PC-3 (cell line): ENCODE data around the gene ADAMTS5. TPM values are rescaled to one million over a fixed set of nuclear protein-coding genes. Genes with fewer than 3 reads are reported as not detected.

Experiments used
- ATAC-seq: fragments of 200-7000 bp; cut with Tn5 transposase; 2 replicates; pipeline ENCODE4 v1.9.1; 2020; ENCODE audit warnings: mild to moderate bottlenecking, moderate library complexity
- BruUV-seq: library from RNA; stranded (reverse); fragments of 400-500 nt; replicated peaks from 2 replicates; lab custom pipeline; 2021; lab: Mats Ljungman, UMichigan
- CTCF ChIA-PET: fragments of 300-600 bp; sonication (Branson Sonifier 250); formaldehyde crosslinking; loops from one replicate; lab custom pipeline; 2022; ENCODE audit warnings: antibody characterized with exemption; lab: Charles Lee
- POLR2A ChIA-PET: fragments of 300-600 bp; sonication (Branson Sonifier 250); formaldehyde crosslinking; loops from one replicate; lab custom pipeline; 2022; ENCODE audit warnings: antibody characterized with exemption; ENCODE audit not compliant: unreplicated experiment; lab: Charles Lee
- DNase-seq: peaks from one replicate; pipeline ENCODE4 v3.0.0-alpha.2; 2015
- H2AFZ ChIP-seq: fragments of 300-600 bp; sonication (generic); 2 replicates; pipeline ENCODE4 v1.6.0; 2016; ENCODE audit warnings: antibody characterized with exemption, low read length
- H3F3A ChIP-seq: fragments of 300-600 bp; sonication (generic); one replicate; pipeline ENCODE4 v1.6.0; 2017; ENCODE audit warnings: antibody characterized with exemption, low read length, control low read depth, mild to moderate bottlenecking; ENCODE audit not compliant: unreplicated experiment
- H3K27ac ChIP-seq: fragments of 300-600 bp; sonication (generic); 2 replicates; pipeline ENCODE4 v1.5.1; 2016; ENCODE audit warnings: mild to moderate bottlenecking, low read length
- H3K27me3 ChIP-seq: fragments of 300-600 bp; sonication (generic); 2 replicates; pipeline ENCODE4 v1.6.1; 2016; ENCODE audit warnings: low read length, mixed read lengths
- H3K36me3 ChIP-seq: fragments of 300-600 bp; sonication (generic); 2 replicates; pipeline ENCODE4 v1.6.1; 2016; ENCODE audit warnings: low read depth, mixed run types, low read length, mixed read lengths
- H3K4me1 ChIP-seq: fragments of 300-600 bp; sonication (generic); 2 replicates; pipeline ENCODE4 v1.5.1; 2016; ENCODE audit warnings: low read length; ENCODE audit not compliant: insufficient read depth
- H3K4me2 ChIP-seq: fragments of 300-600 bp; sonication (generic); 2 replicates; pipeline ENCODE4 v1.6.0; 2016; ENCODE audit warnings: low read length
- H3K4me3 ChIP-seq: fragments of 300-600 bp; sonication (generic); 2 replicates; pipeline ENCODE4 v1.5.1; 2016; ENCODE audit warnings: mild to moderate bottlenecking, low read length, mixed read lengths
- H3K79me2 ChIP-seq: fragments of 300-600 bp; sonication (generic); 2 replicates; pipeline ENCODE4 v1.6.1; 2017; ENCODE audit warnings: low read length, mixed read lengths
- H3K9ac ChIP-seq: fragments of 300-600 bp; sonication (generic); 2 replicates; pipeline ENCODE4 v1.6.0; 2016; ENCODE audit warnings: mild to moderate bottlenecking, low read length
- H3K9me2 ChIP-seq: fragments of 300-600 bp; sonication (generic); replicated peaks from 2 replicates; pipeline ENCODE4 v1.6.1; 2016; ENCODE audit warnings: mixed run types, low read length, mixed read lengths
- H3K9me3 ChIP-seq: fragments of 300-600 bp; sonication (generic); 2 replicates; pipeline ENCODE4 v1.6.1; 2016; ENCODE audit warnings: low read length, mixed read lengths
- H4K20me1 ChIP-seq: fragments of 300-600 bp; sonication (generic); 2 replicates; pipeline ENCODE4 v1.6.1; 2016; ENCODE audit warnings: low read length, mixed read lengths
- CTCF ChIP-seq: fragments of 300-600 bp; sonication (generic); conservative IDR thresholded peaks from 2 replicates; pipeline ENCODE4 v1.5.1; 2017; ENCODE audit warnings: antibody characterized with exemption, low read depth, mild to moderate bottlenecking, low read length
- EZH2 ChIP-seq: fragments of 300-600 bp; sonication (generic); IDR thresholded peaks from one replicate; pipeline ENCODE4 v1.6.1; 2017; ENCODE audit warnings: antibody characterized with exemption, mild to moderate bottlenecking, low read length; ENCODE audit not compliant: unreplicated experiment
- EZH2phosphoT487 ChIP-seq: fragments of 300-600 bp; sonication (generic); IDR thresholded peaks from 2 replicates; pipeline ENCODE4 v1.6.1; 2018; ENCODE audit warnings: mild to moderate bottlenecking, antibody characterized with exemption, low read length, borderline replicate concordance
- intact Hi-C: fragments of 100-400 bp; cut with micrococcal nuclease; formaldehyde crosslinking; loops from 2 replicates; pipeline ENCODE4 v1.9.0; 2023
- total RNA-seq: library from RNA; depleted of rRNA; stranded (reverse); fragments of >200 nt; gene quantifications from 2 replicates; pipeline ENCODE4 v1.2.3, GENCODE V29; 2014

ADAMTS5 gene
- total RNA-seq, 1 experiment from 2014 or later: not detected

GRCh38 chr21:26887251-26887650 is 79.6 kb downstream of the ADAMTS5 start:
- Histone ChIP-seq H4K20me1 (no peaks in the 10 kb centered on the region), H3K9me3 (no peaks in the 10 kb centered on the region), H3K9me2 (no peaks in the 10 kb centered on the region), H3K4me2 (no peak overlapping the region), H3K27ac (no peak overlapping the region), H3K36me3 (no peaks in the 10 kb centered on the region), H3K27me3 (no peaks in the 10 kb centered on the region), H2AFZ (no peak overlapping the region), H3K9ac (no peak overlapping the region), H3K79me2 (no peaks in the 10 kb centered on the region), H3K4me1 (no peaks in the 10 kb centered on the region), H3K4me3 (no peak overlapping the region), H3F3A (no peaks in the 10 kb centered on the region)
- no TSS peak for BruUV-seq
- peak; percentile 81 for ATAC-seq
- POLR2A ChIA-PET: no interaction called here
- DNase-seq: peak; percentile 4
- CTCF ChIA-PET: no interaction called here
- TF ChIP-seq EZH2 (no peak), CTCF (no peak), EZH2phosphoT487 (no peak)
- intact Hi-C loops: loop anchor here (10.0 kb wide), 1 partner anchor 588 kb away; no protein-coding TSS in a partner anchor

DNA sequence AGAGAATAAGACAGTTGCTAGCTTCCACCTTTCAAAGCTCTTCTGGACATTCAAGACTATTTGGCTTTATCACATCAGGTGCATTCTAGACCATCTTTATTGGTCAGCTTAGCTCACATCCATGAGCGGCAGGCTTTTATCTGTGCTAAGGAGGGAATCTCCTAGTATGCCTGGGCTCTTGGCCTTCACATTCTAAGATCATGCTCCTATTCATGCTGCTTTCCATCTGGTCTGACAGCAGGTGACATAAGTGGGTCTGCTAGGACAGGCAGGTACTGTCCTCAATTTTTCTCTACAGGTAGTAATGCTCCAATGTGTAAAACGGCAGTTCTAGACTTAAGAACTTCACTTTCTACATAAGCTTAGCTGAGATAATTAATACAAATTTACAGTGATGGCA is 82.5 kb downstream of the ADAMTS5 start:
- no peak overlapping the region for H3K9ac ChIP-seq
- no peaks in the 10 kb centered on the region for H3K79me2 ChIP-seq
- no peak overlapping the region for H2AFZ ChIP-seq
- no peaks in the 10 kb centered on the region for H3K36me3 ChIP-seq
- no peak overlapping the region for H3K27ac ChIP-seq
- H3K27me3 ChIP-seq: no peaks in the 10 kb centered on the region
- POLR2A ChIA-PET: no interaction called here
- H4K20me1 ChIP-seq: no peaks in the 10 kb centered on the region
- no peaks in the 10 kb centered on the region for H3K9me3 ChIP-seq
- DNase-seq (no peak), ATAC-seq (no peak)
- no peak for TF ChIP-seq EZH2
- TF ChIP-seq EZH2phosphoT487: no peak
- no peak for TF ChIP-seq CTCF
- no peak overlapping the region for H3K4me2 ChIP-seq
- H3K4me3 ChIP-seq: no peak overlapping the region
- H3K4me1 ChIP-seq: no peaks in the 10 kb centered on the region
- CTCF ChIA-PET: no interaction called here
- intact Hi-C loops: loop anchor here (5.0 to 10.0 kb wide), 2 partner anchors 328 to 590 kb away; no protein-coding TSS in a partner anchor
- no peaks in the 10 kb centered on the region for H3K9me2 ChIP-seq
- BruUV-seq: no TSS peak
- H3F3A ChIP-seq: no peaks in the 10 kb centered on the region

DNA sequence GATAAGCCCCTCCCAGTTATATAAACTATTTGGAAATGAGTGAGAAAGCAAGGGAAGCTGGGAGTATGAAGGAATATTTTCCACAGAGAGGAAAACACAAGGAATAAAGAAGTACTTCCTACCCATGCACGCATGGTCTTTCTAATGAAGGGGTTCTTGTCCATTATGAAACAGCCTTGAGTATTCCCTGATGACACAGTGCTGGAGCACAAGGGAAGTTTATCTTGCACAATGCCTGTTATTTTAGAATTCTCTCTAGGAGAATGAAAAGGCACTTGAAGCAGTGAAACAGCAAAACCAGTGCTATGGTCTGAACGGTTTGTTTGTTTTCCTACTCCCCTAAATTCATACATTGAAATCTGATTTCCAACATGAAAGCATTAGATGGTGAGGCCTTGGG is 83.1 kb downstream of the ADAMTS5 start:
- ATAC-seq: no peak
- Histone ChIP-seq H3K27me3 (no peaks in the 10 kb centered on the region), H3K4me3 (no peak overlapping the region), H4K20me1 (no peaks in the 10 kb centered on the region), H3K4me2 (no peak overlapping the region), H3K9me3 (no peaks in the 10 kb centered on the region), H3F3A (no peaks in the 10 kb centered on the region), H2AFZ (no peak overlapping the region), H3K79me2 (no peaks in the 10 kb centered on the region), H3K9ac (no peak overlapping the region), H3K4me1 (no peaks in the 10 kb centered on the region), H3K36me3 (no peaks in the 10 kb centered on the region), H3K27ac (no peak overlapping the region), H3K9me2 (no peaks in the 10 kb centered on the region)
- intact Hi-C loops: loop anchor here (5.0 to 10.0 kb wide), 2 partner anchors 329 to 591 kb away; no protein-coding TSS in a partner anchor
- ChIA-PET POLR2A (no interaction called here), CTCF (no interaction called here)
- BruUV-seq: no TSS peak
- TF ChIP-seq EZH2phosphoT487 (no peak), CTCF (no peak), EZH2 (no peak)
- DNase-seq: no peak
